Stimulated activated CD8-positive, alpha-beta memory T cell treated with anti-CD3 and anti-CD28 coated beads, Interleukin-4, amount 100 ng/mL, for 4 hours (primary cell): ENCODE results near the gene XIRP1.

Experiments used
- DNase-seq, 2 donors: peaks; one replicate each; pipeline ENCODE4 v3.0.0-alpha.2; 2020; ENCODE audit warnings: low read depth in 2 of 2, low spot score in 1 of 2

XIRP1 gene

DNA sequence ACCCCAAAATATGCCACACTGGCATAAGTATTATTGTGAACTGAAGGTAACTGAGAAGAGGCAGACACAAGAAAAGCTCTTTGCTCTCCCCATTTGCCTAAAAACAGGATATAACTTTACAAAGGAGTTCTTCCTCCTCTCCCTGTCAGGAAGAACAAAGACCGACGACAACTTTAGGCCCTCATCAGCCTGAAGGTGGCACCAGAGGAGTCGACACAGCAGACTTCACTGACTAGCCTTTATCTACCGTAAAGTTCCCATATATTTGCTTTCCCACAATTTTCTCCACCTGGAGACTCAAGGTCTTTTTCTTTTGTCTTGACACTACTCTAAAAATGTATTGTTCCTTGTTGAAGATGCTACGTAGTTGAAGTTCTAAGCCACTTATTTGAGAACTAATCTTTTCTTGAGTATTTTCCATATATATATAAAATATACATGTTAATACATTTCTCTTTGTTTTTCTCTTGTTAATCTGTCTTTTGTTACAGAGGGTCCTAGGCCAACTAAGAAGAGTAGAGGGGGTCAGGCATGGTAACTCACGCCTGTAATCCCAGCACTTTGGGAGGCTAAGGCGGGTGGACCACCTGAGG, 16.2 kb upstream of the XIRP1 start:
- no peak for DNase-seq

DNA sequence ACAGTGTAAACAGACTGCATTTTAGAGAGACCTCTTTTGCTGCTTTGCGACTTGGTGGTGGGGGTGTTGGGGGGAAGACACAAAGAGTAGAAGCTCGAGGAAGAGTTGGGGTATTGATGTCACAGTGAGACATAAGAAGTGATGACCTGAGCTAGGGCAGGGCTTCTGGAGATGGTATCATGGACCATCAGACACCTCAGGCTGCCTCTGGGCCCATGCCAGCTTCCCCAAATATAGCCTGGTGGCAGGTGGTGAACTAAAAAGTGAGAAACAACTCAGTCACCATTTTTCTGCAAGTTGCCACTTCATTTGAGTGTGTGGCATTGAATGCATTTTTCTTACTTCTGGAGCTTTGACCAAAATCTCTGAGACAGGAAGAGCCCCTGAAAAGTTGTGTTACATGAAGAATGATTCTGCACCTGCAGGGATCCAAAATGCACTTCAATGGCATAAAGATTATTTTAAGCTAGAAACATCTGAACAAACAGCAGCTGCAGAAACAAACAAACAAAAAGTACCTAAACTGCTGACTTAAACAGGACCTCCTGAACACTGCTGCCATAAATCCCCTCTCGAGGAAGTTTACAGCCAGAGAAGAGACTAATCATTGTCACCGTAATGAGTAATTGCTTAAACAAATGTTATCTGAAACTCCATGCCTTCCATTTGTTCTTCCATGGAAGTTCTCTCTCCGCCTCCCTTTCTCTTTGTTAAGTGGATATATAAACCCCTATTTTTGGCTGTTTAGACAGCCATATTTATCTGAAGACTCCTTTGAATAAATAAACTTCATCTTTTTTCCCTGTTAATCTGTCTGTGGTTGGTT, 15.2 kb upstream of the XIRP1 start:
- no peak for DNase-seq

DNA sequence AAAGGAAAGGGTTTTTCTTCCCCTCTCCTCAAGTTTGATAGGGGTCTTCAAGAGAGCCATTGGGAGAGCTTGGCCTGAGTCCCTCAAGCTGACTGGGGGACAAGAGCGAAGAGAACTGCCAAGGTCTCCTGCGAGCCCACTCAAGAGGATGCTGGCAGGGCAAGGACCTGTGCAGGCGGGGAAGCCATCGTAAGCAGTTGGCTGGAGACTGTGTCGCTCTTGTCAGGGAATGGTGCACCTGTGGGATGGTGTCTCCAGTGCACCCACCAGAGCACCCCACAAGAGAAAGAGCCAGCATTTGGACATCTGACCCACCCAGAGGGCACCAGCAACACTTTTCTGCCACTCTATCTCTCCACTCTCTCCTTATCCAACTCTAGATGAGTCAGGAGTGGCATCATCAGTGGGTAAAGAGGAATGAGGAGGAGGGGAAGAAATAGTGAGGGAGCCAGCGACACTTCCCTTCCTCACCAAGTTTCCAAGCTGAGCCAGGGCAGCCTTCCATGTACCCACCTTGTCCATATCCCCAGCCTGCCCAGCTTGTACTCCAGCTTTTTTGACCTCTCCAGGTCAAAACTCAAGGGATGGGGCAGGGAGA, 13.6 kb upstream of the XIRP1 start:
- no peak for DNase-seq

DNA sequence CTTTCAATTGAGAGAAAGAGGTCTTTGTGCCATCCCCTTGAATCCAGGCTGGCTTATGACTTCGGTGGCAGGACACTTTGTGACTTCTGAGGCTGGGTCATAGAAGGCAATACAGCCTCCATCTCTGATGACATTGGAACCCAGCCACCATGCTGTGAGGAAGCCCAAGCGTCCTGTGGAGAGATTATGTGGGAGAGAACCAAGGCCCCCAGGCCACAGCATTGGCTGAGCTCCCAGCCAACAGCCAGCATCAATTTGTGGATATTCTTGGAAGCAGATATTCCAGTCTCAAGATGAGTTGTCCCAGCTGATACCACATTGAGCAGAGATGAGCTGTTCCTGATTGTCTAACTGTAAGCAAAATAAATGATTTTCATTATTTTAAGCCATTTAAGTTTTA, 12.7 kb upstream of the XIRP1 start:
- DNase-seq: no peak

DNA sequence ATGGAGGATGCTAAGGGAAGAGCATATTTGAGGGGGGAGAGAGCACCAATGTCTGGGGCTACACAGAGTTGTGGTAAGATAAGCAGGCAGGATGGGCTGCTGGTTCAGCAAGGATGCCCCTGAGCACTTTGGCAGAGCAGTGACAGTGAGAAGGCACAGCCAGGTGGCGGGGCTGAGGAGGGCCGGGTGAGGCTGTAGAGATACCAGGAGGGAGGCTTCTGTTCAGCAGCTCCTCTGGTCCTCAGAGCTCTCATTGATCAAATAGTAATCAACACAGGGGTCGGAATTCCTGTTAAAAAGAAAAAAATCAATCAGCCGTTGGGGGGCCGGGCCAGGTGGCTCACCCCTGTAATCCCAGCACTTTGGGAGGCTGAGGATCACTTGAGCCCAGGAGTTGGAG, 11.5 kb upstream of the XIRP1 start:
- DNase-seq: no peak

DNA sequence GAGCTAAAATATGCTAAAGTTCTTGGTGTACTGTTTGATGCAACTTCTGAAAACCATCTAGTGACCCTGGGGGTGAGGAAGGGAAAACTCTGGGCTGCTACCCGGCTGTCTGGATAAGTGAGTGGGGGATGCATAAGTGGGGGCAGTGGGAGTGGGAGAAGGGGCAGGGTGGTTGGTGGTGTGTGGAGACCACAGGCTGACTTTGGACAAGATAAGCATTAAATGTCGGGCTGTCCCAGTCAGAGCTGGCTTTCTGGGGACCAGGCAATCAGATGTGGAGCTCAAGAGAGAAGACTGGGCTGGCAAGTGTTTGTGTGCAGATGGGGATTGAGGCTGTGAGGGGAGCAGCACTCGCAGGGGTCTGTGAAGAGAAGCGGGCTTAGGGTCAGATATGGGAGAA, 11.0 kb upstream of the XIRP1 start:
- no peak for DNase-seq

DNA sequence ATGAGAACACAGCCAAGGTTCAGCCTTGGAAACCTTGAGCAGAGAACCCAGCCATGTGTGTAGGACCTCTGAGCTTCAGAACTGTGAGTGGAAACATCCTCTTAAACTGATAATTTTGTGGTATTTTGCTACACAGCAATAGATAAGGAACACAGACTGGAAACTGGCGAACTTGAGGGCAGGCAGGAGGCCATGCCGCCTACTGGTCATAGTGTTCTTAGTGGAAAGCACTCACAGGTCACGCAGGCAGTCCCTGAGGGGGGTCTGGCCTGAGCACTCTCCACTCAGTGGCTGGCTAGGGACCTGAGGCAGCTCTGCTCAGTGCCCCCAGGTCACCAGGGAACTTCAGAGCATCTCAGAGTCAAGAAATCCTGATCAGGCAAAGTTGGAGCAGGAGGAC, 9.7 kb upstream of the XIRP1 start:
- DNase-seq: no peak

DNA sequence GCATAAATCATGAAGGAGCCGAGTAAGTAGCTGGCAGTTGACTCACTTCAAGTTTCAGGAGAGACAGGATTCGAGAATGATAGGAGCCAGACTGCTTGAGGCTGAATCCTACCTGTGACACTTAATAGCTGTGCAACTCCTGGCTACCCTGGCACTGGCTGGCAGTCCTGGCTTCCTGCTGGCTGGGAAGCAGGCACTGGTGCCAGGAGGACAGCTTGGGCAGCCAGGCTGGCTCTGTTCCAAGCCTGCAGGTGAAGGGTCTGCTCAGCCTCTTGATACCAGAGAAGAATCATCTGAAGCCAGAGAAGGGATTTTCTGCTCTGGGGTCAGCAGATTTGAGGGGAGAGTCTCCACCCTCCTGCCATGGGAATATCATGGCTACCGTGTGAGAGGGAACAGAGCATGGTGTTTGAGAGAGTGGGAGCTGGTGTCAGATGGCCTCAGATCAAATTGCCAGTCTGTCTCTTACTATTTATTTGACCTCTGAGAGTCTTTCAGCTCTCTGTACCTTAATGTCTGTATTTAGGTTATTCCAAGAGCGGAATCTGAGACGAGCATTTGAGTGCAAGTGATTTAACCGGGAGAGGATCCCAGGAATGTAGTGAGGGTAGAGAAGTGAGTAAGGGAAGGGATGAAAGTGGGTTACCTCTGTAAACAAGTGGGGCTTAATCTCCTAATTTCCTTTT, 4.4 kb upstream of the XIRP1 start:
- no peak for DNase-seq

DNA sequence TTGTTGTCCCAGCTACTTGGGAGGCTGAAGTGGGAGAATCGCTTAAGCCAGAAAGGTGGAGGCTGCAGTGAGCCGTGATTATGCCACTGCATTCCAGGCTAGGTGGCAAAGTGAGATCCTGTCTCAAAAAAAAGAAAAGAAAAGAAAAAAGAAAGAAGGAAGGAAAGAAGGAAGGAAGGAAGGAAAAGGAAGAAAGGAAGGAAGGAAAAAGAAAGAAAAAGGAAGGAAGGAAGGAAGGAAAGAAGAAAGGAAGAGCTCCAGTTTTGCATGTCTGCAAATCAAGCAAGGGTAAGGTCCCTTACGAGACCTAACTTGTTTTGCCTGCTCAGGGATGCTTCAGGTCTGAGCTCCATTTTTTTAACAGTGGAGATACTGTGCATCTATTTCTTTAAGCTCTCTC, 3.6 kb upstream of the XIRP1 start:
- DNase-seq: no peak

DNA sequence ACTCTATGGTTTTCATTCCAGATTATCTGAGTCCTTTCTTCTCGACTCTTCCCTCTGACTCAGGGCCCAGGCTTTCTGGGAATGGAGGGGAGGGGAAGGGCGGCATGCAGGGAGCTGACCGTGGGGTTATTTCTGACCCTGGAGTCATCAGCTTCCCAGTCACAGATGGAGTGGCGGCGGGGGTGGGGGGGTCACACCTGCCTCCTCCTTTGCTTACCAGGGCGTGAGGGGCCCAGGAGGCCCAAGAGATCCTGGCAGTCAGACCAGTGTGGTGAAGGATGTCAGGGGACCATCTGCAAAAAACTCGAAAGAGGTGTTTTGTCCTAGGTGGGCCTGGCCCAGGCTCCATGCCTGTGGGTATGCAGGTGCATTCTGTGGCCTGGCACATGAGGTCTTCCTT, 996 bp upstream of the XIRP1 start:
- no peak for DNase-seq

DNA sequence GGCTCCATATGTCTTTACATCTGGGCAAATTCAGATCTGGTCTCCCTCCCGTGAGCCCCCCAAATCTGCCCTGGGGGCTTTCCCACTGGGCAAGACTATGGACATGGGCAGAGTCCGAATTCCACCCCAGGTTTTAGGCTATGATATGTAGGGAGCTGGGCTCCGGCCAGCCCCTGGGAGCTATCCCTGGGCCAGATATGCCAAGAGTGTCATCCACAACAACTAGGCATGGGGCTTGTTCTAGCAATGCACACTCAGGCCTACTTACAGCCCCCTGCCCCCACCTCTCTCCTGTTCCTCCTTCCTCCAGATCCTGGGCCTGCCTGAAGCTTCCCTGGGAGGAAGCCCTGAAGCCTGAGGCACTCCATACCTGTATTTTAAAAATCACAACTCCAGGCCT, 622 bp downstream of the XIRP1 start:
- DNase-seq: no peak

DNA sequence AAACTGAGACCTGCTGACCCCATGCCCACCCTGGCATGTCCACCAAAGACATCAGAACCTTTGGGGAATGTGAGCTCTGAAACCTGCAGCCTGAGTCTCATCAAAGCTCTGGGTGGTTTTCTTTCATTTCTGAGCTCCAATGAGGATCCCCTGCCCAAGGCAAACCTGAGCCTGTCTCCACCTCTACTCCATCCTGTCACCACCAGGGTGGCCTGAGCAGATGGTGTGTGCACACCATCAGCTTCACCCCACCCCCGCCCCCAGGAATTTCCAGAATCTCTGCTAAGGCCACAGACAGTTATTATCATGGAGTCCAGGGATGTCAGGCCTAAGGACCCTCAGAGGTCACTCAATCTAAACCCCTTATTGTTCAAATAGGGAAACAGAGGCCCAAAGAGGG, 1.3 kb downstream of the XIRP1 start:
- DNase-seq: no peak

DNA sequence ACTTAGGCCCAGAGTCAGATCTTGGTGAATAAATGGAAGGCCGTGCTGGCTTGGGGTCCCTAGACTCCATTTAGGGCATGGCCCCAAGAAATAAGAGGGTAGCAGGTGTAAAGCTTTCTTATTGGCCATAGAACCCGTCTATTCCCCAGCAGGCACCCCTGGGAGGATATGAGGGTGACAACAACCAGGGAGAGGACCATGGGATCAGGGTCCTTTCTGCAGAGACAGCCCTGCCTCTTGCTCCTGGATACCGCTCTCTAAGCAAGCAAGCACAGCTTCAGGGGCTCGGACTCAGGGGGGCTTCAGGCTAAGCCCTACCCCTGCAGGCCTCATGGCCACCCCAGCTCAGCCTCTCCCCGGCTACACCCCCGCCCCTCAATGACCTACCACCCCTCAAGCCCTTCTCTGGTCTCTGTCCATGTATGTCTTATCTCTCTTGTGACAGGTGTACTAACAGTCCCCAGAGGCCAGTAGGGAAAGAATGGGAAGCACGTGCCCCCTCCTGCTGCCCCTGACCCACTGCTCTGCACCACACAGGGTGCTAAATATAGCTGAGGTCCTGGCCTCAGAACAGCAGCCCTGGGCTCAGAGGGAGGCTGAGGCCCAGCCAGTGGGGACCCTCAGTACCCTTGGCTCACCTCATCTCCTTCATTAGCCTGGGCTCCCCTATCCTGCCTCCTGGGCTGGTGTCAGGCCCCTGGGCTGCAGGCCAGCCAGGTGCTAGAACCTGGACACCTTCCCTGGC, 1.9 kb downstream of the XIRP1 start:
- no peak for DNase-seq

DNA sequence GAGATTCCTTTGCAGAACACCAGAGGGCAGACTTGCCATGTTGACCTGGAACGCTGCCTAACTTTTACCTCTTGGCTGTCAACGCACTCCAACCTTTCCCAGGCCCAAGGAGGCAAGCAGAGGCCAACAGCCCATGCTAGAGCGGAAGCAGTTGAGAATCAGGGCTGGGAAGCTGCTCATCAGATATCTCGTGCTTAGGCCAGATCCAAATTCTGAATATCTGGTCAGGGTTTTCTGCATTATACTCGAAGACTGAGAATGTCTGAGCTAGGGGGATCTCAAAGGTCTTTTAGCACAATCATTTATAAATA, 2.5 kb downstream of the XIRP1 start:
- DNase-seq: no peak

DNA sequence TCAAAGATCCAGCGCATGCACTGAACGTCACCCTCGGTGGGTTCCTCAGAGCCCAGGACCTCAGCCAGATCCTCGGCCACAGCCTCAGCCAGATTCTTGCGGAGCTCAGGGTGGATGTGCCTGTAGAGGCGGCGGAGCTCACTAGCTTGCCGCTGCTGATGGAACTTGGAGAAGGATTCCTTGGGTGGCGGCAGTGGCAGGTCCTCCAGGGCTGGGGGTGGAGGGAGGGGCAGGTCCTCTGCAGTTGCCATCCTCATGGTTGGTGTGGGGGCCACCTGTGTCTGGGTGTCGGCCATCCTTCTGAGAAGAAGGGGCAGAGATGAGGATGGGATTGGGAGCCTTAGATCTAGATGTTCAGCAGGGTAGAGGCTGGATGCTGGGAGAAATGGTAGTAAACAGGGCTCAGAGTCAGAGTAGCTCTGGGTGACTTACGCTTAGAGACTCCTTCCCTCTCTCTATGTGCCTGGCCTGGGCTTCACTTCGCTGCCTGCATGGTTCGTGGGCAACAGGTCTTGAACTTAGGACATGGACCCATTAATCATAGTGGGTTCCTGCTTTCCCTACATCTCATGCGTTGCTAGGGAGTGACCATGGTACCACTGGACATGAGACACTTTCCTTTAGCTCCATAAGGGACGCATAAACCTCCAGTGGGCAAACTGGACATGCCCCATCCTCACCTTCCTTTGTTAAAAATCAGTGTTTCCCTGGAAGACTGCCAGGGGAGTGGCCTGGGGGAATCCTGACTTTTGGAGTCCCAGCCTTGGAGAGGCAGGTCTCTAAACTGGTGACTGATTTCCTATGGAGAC, 3.0 kb downstream of the XIRP1 start:
- no peak for DNase-seq

DNA sequence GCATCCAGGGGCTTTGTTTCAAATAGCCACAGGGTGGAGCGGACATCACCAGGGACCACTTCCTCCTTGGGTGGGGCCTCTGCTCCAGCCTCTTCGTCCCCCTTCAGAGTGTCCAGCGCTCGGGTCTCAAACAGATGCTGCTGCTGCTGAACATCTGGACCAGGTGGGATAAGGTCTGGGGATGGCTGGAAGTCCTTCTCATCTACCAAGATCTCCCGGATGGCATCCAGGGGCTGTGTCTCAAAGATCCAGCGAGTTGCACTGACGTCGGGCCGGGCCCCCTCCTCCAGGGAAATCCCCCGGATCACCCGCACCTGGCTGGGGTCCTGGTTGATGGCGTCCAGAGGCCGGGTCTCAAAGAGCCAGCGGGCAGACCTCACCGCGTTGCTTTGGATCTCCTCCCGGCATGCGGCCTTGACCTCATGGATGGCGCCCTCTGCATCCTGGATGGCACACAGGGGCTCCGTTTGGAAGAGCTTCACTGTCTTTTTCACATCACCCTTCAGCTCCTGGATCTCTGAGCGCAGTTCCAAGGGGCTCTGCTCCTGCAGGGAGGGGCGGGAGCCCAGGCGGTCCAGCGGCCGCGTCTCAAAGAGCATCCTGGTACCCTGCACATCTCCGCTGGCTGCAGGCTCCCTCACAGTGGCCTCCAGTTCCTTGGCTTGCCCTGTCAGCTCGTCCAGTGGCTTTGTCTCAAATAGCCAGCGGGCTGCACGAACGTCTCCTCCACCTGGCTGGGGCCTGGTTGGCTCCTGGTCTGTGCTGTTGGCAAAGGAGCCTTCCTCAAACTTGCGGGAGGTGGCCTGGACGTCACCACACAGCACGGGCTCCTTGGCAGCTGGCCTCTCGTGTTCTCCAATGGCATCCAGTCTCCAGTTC, 3.9 kb downstream of the XIRP1 start:
- no peak for DNase-seq

DNA sequence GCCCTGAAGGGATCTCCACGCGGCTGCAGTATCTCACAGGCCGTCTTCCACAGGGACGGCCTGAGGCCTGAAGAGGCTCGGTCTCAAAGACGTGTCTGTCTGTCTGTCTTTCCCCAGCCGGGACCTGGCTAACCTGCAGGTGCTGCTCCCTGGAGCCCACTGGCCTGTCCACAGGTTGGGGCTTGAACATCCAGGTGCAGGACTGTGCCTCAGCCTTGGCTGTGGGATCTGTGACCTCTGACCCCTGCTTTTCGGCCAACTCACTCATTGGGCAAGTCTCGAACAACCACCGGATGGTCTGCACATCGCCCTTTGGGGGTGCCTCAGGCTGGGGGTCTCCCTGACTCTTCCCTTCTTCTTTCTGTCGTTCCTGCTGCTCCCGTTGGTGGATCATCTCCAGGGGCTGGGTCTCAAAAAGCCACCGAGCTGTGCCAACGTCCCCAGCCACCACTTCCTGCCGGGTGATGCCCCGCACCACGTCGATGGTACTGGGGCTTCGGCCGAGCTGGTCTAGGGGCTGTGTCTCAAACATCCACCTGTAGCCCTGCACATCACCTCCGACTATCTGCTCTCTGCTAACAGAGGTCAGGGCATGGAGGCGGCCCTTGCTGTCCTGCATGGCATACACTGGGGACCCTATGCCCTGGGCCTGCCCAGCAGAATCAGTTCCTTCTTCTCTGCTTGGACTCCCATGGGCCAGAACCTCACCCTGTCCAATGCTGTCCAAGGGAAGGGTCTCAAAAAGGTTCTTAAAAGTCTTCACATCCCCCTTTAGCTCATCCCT, 4.8 kb downstream of the XIRP1 start:
- DNase-seq: no peak

DNA sequence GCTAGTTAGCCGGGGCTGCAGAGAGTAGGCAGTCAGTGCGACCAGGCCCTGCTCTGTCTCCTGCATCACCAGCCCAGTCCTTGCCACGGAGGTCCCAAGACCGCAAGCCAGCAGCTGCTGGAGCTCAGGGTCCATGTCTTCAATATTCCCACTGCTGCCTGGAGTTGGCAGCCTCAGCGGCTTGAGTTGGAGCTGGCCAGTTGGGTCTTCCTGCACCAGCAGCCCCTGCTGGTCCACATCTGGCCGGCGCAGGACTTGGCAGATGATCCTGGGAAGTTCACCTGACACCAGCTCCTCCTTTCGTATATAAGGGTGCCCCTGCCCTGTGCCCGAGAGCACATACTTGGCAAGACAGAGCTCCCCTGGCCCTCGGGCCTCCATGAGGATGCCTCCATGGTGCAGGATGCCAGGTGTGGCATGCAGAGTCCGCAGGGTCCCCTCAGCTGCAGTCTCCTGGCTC, 5.7 kb downstream of the XIRP1 start:
- no peak for DNase-seq
